ENCODE data around the gene POMGNT2.

The POMGNT2 gene

DNA sequence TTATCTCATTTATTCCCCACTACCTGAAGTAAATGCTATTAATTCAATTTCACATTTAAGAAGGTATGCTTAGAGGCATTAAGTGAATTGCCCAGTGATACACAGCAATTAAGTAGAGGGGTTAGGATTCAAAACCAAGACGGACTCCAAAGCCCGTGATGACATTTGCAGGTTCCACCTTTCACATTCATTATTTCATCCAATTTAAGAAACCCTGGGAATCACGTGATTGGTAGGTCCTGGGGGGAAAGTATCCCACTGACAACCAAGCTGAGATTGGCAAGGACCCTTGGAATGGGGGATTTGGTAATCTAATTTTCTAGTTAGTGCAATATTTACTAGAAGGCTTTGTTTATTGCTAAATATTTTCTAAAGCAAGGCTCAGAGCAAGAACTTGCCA, 1.8 kb downstream of the POMGNT2 start:
- DNase-seq (ENCODE audit: low spot score) (no peak), FAIRE-seq (no peak)

GRCh38 chr3:43102773-43103480, 3.0 kb downstream of the POMGNT2 start:
- no peak for FAIRE-seq
- no peak for DNase-seq (ENCODE audit: low spot score)

DNA sequence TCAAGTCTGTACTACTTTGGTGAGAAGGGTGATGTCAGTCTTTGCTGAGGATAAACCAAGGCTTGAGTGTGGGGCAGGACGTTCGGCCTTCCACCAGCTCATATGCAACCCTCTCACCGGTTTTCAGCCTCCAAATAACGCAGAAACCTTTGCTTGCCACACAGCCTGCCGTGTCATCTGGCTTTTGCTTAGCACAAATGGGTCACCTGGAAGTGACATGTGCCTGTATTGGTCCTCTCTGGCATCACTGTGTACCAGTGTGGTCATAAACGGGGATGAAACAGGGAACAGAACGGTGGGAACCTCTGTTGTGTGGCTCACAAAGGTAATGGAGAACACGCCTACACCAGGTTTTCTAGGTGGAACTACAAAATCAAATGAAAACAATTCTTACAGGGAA, 7.1 kb downstream of the POMGNT2 start:
- DNase-seq (ENCODE audit: low spot score): no peak
- FAIRE-seq: no peak

- no peak for FAIRE-seq
These were observed 8.3 kb downstream of the POMGNT2 start for GRCh38 chr3:43097400-43098080.

DNA sequence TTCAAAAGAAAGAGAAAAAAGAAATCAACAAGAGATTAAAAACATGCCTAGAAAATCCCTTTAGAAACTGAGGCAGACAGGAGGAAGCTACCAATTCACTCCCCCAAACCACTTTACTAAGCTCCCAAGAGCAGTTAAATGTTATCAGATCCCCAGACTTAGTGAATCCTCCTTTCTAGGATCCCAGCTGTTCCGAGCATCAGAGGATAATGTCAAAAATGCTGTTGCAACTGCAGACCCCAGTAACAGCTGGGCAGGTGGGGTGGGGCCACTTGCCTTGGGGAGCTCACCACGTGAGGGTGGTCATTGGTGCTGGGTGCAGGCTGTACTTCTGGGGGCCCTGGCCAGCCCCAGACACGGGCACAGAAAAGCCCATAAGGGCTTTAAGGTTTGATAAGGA, 9.1 kb downstream of the POMGNT2 start:
- FAIRE-seq: no peak
- DNase-seq (ENCODE audit: low spot score): no peak

More at GRCh38 chr3:43097400-43098080, 8.3 kb downstream of the POMGNT2 start:
- DNase-seq (ENCODE audit: low spot score): no peak

DNA sequence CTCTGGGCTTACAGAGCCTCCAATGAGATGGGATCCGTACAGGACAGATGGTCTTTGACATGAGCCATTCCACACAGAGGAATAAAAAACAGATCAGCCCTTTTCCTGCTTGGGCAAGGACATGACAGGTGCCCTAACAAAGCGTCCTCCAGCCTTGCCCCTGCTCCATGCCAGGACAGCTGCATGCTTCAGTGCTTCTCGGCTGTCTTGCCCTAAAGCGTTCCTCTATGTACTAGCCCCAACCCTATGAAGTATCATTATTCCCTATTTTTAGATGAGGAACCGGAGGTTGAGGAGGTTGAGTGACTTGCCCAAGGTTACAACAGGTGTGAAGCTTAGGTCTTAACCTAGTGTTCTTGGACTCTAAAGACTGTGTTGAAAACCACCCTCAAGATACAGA, 10.5 kb downstream of the POMGNT2 start:
- FAIRE-seq: no peak

DNA sequence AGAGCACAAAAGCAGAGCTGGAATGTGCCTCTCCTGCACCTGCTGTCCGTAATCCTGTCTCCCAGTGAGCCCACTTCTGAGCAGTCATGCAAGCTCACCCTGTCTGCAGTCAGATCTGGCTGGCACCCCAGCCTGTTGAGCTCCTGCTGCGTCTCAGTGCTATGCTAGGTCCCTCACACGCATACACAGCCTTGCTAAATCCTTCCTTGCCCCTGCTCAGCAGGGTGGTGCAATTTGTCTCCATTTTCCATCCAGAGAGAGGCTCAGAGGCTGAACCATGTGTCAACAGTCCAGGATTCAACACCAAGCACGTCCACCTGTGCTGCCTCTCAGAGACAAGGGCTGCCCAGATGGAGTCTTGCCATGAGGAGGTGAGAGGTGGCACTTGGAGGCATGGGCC, 11.0 kb downstream of the POMGNT2 start:
- FAIRE-seq (no peak), DNase-seq (ENCODE audit: low spot score) (no peak)

More for the DNA sequence above, 10.5 kb downstream of the POMGNT2 start:
- DNase-seq (ENCODE audit: low spot score): no peak

DNA sequence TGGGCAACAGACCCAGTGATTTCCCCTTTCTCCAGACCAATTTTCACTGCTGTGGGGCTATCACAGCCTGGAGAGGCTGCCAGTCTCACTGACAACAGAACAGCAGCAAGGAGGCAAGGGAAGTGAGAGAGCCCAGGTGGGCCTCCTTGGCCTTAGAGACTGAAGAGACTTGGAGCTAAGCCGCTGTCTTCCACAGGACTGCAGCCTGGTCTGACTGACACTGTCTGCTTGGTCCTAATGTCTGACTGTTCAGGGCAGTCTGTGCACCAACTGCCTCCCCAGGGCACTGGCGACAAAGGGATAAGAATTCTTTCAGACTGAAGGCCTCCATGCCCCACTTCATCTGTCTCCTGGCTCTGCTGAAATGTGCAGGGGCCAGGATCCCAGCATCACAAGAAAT, 11.5 kb downstream of the POMGNT2 start:
- no peak for DNase-seq (ENCODE audit: low spot score)
- FAIRE-seq: no peak

GRCh38 chr3:43093974-43094373, 11.9 kb downstream of the POMGNT2 start:
- DNase-seq (ENCODE audit: low spot score) (no peak), FAIRE-seq (no peak)

- FAIRE-seq (no peak), DNase-seq (ENCODE audit: low spot score) (no peak)
These were observed 12.9 kb downstream of the POMGNT2 start for GRCh38 chr3:43093006-43093405.

DNA sequence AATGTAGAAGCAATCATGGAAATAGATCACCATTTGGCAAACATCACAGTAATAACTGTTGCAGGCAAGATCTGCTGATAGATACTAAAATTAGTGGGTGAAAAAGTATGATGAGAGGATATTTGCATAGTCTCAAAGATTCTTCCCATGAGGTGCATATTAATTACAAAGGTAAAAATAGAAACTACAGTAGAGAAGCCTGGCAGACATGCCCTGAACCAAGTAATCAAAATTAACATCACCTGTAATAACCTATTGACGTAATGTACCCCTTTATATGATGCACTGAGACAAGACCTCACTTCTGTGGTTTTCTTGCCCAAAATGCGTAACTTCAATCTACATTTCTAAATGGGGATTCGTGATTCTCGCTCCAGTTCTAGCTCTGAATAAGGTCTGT, 14.4 kb downstream of the POMGNT2 start:
- FAIRE-seq (no peak), DNase-seq (ENCODE audit: low spot score) (no peak)

- DNase-seq (ENCODE audit: low spot score) (no peak), FAIRE-seq (no peak)
These were observed 15.6 kb downstream of the POMGNT2 start for GRCh38 chr3:43090238-43090637.

DNA sequence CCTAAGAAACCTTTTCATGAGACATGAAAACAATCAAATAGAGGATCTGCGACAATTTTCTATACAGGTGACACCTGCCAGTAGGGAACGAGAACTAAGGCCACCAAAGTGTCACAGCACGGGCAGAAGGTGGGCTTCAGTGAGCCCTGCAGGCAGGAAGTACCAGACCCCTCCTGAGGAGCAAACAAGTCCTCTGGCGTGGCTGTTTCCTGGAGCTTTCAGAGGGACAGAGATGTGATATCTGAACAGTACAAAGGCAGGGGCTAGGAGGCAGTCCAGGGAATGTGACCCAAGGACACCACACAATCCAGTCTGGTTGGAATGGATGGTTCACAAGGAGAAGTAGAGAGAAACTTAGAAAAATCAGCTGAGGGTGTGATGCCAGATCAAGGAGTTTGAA, 16.8 kb downstream of the POMGNT2 start:
- no peak for FAIRE-seq
- no peak for DNase-seq (ENCODE audit: low spot score)

GRCh38 chr3:43087249-43087776, 18.6 kb downstream of the POMGNT2 start:
- DNase-seq (ENCODE audit: low spot score): no peak
- FAIRE-seq: no peak

- DNase-seq (ENCODE audit: low spot score): peak; percentile 11
- no peak for FAIRE-seq
These were observed 19.3 kb downstream of the POMGNT2 start for GRCh38 chr3:43086460-43087165.

GRCh38 chr3:43082457-43082856, 23.4 kb downstream of the POMGNT2 start:
- FAIRE-seq (no peak), DNase-seq (ENCODE audit: low spot score) (no peak)

DNA sequence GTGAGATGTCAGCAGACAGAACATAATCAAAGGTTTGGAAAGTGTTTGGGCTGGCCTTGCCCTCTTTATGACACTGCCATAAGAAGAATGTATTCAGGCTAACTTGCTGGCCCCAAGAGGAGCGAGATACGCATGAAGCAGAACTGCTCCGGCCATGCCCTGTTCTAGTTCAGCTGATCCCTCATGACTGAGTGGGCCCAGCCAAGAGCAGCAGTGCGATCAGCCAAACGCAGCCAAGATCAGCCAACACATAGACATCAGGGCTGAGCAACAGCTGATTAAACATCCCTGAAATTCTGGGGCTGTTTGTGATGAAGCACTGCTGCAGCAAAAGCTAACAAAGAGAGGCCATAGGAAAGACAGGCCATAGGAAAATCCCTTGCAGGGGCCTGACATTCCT, 24.1 kb downstream of the POMGNT2 start:
- FAIRE-seq: no peak
- DNase-seq (ENCODE audit: low spot score): no peak

- FAIRE-seq (no peak), DNase-seq (ENCODE audit: low spot score) (no peak)
These were observed 24.9 kb downstream of the POMGNT2 start for GRCh38 chr3:43080726-43081568.

GRCh38 chr3:43079536-43080332, 26.1 kb downstream of the POMGNT2 start:
- no peak for DNase-seq (ENCODE audit: low spot score)
- no peak for FAIRE-seq

GRCh38 chr3:43077707-43078106, 28.2 kb downstream of the POMGNT2 start:
- FAIRE-seq (no peak), DNase-seq (ENCODE audit: low spot score) (no peak)

All from RCC 7860 (cell line).